ENCODE data around the gene C14orf93.

C14orf93 gene

DNA sequence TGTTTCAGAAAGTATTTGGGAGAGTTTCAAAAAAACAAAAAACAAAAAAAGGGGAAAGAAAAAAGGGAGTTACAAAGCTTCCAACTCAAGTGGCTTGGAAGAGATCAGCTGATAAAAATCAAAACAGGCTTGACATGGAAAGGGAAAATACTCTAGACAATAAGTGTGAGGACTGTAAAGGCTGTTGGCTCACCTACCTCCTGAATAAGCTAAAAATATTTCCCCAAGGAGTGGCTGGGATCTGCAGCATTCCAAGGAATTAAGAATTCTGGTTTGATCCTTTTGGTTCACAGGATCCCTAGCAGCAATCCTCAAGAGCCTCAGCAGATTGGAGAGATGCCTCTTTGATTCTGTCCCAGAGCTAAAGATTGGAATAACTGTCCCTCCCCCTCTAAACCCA, 16.4 kb downstream of the C14orf93 start:
- no peak for DNase-seq

DNA sequence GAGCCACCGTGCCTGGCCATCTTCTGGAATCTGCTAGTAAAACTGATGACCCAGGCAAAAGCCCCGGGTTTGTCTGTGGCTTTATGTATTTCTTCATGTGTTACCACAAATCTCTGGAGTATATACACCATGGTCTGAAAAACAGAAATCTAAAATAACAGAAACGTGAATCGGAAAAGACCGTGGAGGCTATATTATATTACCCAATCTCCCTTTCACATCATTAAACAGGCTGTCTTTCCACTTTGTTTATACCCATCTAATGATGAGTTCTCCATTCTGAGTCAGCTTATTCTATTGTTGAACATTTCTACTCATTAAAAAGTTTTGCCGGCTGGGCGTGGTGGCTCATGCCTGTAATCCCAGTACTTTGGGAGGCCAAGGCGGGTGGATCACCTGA, 18.1 kb downstream of the C14orf93 start:
- no peak for DNase-seq

DNA sequence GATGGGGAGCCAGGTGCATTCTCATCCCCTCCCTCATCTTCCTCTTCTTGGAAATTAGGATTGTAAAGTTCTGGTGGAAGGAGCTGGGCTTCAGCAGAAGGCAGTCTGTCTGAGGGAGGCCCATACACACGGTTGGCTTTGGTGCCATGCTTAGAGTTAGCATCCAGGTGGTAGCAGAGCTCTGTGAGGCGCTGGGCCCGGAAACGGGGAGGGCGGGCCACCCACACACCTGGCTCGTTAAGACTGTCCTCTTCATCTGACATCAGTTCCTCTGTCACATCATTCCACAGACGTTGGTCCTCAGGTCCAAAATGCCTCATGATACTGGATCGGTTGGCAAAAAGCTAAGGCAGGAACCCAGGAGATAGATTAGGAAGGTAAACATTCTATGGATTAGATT, 22.7 kb downstream of the C14orf93 start:
- no peak for DNase-seq

DNA sequence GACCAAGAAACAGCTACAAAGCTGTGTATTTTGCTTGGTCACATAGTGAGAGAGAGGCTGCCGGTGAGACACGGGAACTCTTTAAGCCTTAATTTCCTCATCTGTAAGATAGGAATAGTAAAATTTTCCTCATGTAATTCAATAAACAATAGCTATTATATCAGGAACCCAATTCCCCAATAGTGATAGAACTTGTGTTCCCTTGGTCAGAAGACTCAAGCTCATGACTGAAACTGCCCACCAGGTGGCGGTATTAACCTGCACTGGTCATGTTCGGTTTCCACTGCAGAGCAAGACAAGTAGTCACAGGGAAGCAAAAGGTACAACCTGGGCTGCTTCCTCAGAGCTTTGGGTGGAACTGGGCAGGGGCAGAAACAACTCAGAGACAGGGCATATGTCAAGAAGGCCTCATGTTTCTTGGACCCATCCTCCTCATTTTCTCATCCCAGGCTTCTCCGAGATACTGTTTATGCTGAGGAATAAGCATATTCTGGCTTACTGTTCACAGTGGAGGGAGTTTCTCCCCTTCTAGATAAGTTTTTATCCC, 23.4 kb downstream of the C14orf93 start:
- peak; percentile 73 to 93 for DNase-seq

DNA sequence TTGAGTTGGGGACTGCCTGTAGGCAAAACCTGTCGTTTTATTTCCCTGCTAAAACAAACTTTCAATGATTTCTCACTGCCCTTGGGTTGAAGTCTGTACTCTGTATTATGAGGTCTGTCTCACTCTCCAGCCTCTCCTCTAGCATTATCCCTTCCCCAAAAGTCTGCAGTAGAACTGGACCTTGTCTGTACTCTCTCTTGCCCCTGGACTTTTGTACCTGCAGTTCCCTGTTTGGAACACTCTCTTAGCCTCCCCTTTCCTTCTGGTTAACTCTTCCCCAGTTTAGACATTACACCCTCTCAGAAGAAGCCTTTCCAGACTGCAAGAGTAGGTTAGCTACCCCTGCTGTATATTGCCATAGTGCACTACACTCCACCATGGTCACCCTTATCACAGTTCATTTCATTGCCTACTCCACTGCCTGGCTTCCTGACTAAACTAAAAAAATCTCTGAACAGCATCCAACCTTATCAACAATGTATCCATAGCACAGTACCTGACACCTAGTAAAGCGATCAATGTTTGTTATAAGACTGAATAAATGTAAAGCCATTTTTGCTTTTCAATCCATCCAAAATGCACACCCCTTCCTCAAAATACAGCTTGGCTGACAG, 23.9 kb downstream of the C14orf93 start:
- DNase-seq, result no peak

DNA sequence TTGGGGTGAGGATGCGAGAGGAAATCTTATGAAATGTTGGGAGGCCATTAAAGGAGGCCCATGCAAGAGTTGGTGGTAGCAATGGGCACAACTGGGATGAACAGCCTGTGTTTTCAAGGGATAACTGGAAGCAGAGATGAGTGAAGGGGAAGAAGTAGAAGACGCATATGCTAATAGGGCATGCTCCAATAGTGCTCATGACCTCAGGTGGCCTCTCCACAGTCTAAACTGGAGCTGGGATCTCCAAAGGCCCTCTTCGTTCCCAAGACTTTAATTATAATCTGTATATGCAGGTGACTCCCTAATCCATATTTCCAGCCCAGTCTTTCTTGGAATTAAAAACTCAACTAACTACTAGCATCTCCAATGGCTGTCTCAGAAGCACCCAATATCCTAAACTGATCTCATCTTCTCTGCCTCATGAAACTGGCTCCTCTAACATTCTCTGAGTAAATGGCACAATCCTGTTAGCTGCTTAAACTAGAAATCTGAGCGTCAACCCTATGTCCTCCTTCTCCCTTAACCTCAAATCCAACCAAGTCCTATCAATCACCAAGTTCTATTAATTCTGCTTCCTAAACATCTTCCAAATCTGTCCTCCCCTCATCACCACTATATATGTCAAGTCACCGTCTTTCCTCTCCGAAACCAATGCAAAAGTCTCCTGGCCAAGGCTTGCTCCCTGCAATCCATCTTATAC, 24.8 kb downstream of the C14orf93 start:
- no peak for DNase-seq

DNA sequence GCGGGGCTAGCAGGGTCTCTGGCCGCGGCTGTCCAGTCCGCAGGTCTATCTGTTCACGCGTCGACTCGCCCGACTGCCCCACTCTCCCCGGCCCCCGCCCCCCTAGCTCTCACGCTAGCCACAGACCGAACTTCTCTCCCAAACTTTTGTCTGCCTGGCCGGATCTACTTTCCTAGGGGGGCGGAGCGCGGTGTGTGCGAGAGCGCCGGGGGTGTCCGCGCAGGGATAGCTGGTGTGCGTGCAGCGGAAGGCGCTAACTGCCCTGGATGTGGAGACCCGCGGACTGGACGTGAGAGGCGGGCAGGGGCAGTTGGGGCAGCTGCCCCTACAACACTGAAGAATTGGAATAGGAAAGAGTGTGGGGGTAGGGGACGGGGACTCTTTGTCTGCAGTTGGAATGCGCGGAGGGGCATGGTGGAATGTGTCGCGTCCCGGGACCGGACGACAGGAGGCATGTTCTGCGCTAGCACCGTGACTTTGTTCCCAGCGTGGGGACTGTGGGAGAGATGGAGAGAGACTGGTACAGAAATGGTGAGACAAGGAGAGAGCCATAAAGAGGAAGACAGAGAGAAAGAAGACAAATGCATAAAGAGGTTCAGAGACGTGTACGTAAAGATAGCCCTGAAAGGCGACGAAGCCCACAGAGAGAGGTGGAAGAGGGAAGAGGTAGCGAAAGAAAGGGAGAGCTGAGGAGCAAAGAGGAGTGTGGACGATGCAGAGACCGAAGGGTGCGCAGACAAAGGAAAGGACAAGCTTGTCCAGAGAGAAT, 27.3 kb downstream of the C14orf93 start, which contains the start of gene AJUBA:
Gene AJUBA (minus strand): TSS at position 75 of the 769 bp plus-strand sequence. CDS start 285 bp downstream, outside the sequence.
- peak in 1 of 2 experiments; percentile 71 for DNase-seq

DNA sequence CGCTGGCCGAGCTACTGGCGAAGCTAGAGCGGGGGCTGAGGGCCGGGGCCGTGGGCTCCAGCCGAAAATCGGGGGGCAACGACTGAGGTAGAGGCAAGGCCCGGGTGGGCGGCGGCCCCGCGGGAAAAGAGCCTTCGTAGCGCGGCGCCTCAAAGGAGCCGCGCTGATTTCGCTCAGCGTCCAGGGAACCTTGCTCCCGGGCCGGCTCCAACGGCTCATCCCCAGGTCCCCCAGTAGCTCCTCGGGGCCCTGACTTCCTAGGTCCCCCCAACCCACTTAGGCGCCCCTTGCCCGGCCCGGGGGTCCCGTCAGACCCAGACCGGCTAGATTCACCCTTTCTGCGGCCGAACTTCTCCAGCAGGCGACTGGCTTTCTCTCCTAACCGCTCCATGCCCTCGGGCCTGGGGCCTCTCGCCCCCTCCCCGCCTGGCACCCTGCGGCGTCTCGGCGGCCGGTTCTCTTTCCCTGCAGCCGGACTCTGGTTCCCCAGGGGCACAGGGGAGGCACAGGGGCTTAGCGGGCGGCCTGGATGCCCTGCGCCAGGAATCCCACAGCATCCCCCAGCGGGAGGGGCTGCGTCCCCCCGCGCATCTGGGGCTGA, 28.0 kb downstream of the C14orf93 start:
- DNase-seq, result no peak

DNA sequence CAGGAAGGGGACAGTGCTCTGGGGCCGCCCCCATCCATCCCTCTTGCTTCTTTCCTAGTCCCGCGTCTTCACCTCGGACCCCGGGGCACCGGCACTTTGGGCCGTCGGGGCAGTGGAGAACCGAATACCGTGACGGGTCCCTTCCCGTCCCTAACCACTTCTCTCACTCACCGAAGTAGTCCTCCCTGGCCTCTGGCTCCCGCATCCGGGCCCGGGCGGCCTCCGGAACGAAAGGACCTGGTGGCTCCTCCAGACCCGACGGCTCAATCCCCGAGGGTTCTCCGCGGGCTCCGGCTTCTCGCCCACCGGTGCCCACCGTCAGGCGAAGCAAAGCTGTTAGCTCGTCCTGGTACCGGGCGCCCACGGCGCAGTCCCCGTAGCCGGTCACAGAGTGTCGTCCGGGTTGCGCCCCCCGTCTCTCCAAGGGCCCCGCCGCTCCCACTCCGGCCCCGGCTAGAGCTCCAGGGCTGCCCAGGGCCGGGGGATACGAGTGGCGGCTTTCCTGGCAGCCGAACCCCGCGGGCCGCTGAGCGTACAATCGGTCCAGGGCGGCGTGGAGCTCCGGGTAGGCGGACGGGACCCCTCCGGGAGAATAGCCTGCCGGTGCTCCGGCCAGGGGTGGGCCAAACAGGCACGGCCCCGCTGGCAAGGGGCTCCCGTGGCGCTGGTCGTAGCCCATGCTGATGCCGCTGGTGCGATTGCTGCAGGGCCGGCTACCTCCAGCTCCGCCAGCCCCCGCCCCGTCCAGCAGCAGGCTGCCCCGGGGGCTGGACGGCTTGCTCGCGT, 28.7 kb downstream of the C14orf93 start:
- DNase-seq, result no peak

DNA sequence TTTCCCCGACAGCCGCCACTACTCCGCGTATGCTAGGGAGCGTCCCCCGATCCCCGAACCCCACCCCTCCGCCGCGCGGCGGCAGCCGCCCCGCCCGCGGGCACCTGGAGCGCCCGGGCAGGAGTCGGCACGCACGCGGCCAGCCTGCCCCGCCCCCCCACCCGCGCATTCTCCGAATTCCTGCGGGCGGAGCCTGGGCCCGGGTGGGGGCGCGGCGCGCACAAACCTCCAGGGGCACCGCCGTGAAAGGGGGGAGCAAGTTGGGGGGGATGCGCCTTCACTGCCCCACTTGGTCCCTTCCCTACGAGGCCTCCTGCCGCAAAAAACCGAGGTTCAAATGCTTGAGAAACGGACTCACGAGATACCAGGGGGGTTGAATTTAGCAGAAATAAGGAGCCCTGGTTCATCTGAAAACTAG, 29.3 kb downstream of the C14orf93 start:
- no peak for DNase-seq

DNA sequence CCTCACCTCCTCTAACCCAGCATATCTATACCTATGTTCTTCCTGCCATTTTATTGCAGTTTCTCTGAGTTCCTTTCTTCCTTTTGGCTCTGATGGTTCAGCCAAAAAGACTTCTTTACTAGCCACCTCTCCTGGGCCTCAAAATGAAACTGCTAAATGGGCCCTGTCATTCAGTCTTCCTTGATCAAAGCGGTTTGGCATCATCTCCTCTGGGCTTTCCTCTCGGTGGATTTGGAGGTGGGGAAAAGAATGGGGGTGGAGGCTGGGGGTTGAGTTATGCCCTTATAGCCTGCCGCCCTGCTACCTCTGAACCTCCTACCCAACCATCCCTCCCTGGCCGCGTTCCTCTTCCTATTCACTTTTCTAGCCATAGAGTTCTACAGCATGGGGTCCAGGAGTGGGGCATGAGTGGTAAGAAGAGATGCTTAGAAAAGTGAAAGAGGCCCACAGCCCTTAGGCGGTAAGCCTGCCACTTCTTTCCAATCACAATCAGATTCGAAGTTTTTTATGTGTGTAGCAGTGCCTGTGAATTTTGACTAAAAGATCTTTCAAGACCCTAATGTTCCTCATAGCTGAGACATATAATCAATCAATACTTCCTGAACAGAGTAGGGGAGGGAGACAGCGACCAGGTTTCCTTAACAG, 30.1 kb downstream of the C14orf93 start:
- DNase-seq, result no peak

DNA sequence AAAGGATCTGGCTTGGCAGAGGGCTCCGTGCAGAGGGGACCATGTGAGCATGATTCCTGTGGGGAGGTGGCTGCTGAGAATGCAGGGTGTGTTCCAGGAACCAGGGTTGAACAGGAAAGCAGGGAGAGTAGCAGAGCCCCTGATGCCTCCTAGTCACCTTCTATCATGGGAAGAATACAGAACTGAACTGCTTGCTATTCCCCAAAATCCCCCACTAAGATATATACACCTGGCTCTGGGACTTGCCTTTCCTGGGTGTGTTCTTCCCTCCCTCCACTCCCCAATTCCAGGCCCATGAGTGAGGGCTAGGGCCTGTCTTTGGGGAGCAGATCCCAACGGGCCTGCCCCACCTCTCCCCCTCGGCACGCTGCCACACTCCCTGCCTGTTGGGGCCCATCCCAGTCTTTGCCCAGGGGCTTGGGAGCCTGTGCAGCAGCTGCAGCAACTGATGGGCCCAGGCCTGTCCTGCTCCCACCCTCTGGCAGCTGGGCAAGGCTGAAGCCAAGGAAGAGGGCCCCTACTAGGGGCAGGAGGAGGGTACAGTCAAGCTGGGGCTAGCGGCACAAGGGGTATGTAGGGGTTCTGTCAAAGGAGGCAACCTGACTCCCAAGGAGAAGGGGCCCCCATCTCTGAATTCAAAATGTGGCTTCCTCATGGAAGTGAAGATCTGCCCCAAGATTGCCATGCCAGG, 30.8 kb downstream of the C14orf93 start:
- DNase-seq, result peak in 1 of 2 experiments; percentile 23

DNA sequence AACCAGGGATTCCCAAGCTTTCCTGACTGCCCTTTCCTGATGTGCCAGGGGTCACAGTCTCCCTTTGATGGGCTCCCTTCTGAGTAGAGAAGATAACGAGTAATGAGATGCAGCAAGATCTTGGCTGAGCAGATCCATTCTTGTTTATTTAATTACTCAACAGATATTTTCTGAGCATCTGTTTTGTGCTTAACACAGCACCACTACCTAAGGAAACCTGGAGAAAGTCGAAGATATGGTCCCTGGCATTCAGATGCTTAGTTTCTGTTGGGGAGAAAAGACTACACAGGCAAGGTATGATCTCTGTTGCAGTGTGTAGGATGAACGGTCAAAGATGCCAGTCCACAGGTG, 31.5 kb downstream of the C14orf93 start:
- DNase-seq, result no peak

DNA sequence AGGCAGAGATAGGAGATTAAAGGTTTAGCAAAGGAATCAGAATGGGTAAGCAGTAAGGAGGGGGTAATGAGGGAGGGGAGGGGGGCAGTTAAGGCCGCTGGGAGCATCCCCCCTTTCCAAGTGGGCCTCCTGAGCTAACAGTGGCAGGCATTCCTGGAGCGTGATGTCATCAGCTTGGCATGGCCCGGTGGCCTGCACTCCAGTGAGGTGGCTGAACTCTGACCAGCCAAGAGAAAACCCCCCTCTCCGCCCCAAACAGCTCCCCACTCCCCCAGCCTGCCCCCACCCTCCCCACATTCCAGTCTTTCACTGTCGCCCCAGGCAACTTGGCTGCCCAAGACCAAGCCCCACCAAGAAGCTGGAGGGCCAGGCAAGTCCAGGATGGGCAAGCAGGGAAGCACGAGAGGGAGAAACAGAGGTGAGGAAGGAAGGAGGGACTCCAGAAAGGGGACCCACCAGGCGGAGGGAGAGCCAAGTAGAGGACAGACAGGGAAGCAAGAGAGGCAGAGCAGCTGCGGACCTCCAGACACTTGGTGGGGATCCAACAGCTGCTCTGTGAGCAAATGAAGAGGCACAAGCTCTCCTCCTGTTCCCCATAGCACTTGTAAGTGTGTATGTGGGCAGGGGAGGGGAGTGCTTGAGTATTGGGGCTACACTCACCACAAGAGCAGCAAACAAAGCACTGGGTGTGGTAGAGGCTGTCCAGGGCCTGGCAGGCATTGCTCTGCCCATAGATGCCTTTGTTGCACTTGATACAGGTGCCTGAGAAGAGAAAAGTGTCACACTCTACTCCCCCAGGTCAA, 32.1 kb downstream of the C14orf93 start:
- peak in 1 of 2 experiments; percentile 58 for DNase-seq

DNA sequence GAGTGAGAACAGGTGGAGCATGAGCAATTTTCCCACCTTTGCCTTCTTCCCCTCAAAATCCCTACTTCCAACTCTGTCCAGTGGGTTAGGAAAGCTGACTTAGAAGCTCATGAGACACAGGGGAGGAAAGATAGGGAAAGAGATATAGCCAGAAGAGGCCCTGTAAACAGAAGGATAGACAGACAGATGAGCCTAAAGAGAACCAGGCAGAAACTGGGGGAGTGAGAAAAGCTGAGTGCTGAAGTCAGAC, 32.6 kb downstream of the C14orf93 start:
- no peak for DNase-seq

DNA sequence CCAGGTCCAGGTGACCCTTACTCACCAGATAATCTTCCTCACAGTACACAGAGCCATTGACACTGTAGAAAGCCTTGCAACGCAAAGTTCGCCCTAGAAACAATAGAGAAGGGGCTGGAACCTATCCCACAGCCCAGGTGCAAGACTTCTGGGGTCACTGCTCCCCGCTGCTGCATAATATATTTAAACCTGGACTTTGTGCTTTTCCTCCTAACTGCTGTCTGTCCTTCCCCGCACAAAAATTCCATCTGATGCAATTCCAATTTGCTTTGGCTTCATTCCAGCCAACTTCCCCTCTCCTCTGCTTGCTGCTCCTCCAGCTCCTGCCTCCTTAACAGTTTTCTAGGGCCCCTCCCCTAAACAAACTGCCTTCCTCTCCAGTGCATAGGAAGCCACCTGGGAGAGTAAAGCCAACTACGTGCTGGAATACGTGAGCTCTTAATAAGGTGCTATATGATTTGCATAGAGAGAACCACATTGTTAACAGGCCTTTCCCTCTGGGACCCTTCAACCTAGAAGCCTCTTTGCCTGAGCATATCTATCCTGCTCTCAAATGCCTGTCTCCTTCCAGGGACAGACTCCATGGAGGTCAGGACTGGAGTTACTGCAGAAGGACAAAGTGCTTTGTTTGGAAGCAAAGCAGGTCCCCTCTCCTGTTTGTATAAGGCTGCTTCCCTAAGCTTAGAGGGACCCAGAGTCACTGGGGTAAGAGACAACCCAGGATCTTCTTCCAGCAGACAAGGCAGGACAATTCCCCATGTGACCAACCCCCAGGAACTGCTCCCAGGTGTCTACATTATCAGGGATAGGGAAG, 33.1 kb downstream of the C14orf93 start:
- peak in 1 of 2 experiments; percentile 43 for DNase-seq

DNA sequence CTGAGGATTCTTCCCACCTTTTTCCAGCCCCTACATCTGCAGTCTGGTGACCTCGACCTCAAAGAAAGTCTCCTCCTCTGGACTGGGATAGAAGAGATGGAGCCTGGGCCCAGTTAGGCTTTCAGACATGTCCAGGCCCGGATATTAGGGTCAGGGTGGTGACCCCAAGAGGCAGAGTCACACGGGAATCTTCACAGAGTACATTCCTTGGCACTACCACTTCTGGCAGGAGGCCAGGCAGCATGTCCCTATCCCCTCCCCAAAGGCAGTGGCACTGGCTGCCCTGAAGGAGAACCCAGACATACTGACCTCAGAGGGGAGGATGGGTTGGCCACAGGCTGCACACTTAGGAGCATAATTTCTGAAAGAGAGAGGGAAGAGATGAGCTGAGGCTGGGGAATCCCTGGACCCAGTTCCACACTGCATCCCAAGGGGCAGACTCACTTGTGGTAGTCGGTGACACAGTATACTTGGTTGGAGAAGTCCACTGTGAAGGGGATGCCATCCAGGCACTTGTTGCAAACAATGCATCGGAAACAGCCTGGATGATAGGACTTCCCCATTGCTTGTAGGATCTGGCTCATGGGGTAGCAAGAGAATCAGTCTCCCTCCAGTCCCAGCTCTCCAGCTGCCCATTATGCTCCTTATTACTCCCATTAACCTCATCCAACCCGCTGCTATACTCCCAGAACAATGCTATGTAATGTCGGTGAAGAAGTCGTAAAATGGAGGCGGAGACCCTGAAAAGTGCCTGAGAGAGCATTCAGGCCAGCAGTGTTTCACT, 35.2 kb downstream of the C14orf93 start:
- DNase-seq, result no peak

DNA sequence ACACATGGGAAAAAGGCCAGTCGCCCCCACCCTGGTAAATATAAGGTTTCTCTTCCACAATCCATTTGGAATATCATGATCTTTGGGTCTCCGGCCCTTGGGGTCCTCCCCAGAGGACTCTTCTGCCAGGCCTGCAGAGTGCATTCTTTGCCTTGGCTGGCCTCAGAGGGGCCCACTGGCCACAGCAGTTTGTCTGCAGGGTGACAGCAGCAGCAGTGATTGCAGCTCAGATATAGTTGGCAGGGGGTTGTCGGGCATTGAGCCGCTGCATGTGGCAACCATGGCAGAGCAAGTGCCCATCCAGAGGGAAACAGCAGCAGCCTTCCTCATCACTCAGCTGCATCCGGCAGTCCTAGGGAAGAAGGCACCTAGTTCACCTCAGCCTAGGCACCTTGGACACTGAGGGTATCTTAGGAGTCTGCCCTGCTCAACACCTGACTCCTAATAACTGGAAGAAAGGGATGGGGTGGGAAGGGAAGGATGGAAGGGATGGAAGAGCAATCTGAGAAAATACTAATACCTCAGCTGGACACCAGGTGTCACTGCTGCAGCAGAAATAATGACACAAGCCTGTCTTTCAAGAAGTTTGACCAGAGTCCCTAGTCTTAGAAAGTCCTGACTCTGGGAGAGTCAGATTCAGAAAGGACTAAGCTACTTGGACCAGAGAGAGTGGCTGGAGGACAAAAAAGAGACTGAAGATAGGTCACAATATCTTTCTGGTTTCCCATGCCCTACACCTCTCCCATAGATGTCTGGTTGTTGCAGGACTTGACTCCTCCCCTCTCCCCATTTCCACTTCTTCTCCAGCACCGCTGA, 36.5 kb downstream of the C14orf93 start:
- peak; percentile 34 to 74 for DNase-seq

All from NCI-H446 (cell line).